SK-N-SH treated with all-trans-retinoic acid at 6 μM for 48 hours (cell line): ENCODE data around the gene EEIG1.
A peak's percentile ranks its signal among the peaks of the same experiment; 100 is the strongest.

Experiments used
- ATAC-seq: fragments of 200-7000 bp; cut with Tn5 transposase; 3 replicates; pipeline ENCODE4 v1.9.1; 2020; ENCODE audit warnings: mild to moderate bottlenecking, moderate library complexity
- ARNTL ChIP-seq: fragments of 450-650 bp; formaldehyde crosslinking; IDR thresholded peaks from 2 replicates; pipeline ENCODE4 v1.5.0; 2020; ENCODE audit warnings: low read depth, mild to moderate bottlenecking, moderate library complexity, borderline replicate concordance
- BACH2 ChIP-seq: fragments of 250-450 bp; sonication (Bioruptor Pico); IDR thresholded peaks from 2 replicates; pipeline ENCODE4 v1.9.0; 2021; ENCODE audit warnings: mild to moderate bottlenecking, borderline replicate concordance
- CSDC2 ChIP-seq: fragments of 250-450 bp; sonication (Bioruptor Pico); IDR thresholded peaks from 2 replicates; pipeline ENCODE4 v1.5.0; 2020; ENCODE audit warnings: mild to moderate bottlenecking, moderate library complexity
- ESRRG ChIP-seq: fragments of 250-450 bp; sonication (Bioruptor Pico); IDR thresholded peaks from 2 replicates; pipeline ENCODE4 v1.6.1; 2021; ENCODE audit warnings: mild to moderate bottlenecking
- GLIS3 ChIP-seq: fragments of 250-450 bp; sonication (Bioruptor Pico); IDR thresholded peaks from 2 replicates; pipeline ENCODE4 v1.5.0; 2020; ENCODE audit warnings: mild to moderate bottlenecking, moderate library complexity
- OSR1 ChIP-seq: fragments of 250-450 bp; sonication (Bioruptor Pico); IDR thresholded peaks from 2 replicates; pipeline ENCODE4 v1.8.0; 2022; ENCODE audit warnings: moderate library complexity, mild to moderate bottlenecking, inconsistent platforms
- PATZ1 ChIP-seq: fragments of 250-450 bp; sonication (Bioruptor Pico); IDR thresholded peaks from 2 replicates; pipeline ENCODE4 v1.8.0; 2020; ENCODE audit warnings: mild to moderate bottlenecking, moderate library complexity, borderline replicate concordance
- PPARA ChIP-seq: fragments of 250-450 bp; sonication (Bioruptor Pico); IDR thresholded peaks from 2 replicates; pipeline ENCODE4 v1.5.0; 2020; ENCODE audit warnings: mild to moderate bottlenecking, borderline replicate concordance
- RARB ChIP-seq: fragments of 250-450 bp; sonication (Bioruptor Pico); IDR thresholded peaks from 2 replicates; pipeline ENCODE4 v1.8.0; 2021; ENCODE audit warnings: mild to moderate bottlenecking, moderate library complexity
- TCF4 ChIP-seq: fragments of 250-450 bp; sonication (Bioruptor Pico); IDR thresholded peaks from 2 replicates; pipeline ENCODE4 v1.8.0; 2021; ENCODE audit warnings: mild to moderate bottlenecking, moderate library complexity, borderline replicate concordance
- TOX ChIP-seq: fragments of 250-450 bp; sonication (Bioruptor Pico); IDR thresholded peaks from 2 replicates; pipeline ENCODE4 v1.8.0; 2021; ENCODE audit warnings: mild to moderate bottlenecking, moderate library complexity, borderline replicate concordance
- ZC3H10 ChIP-seq: fragments of 250-450 bp; sonication (Bioruptor Pico); IDR thresholded peaks from 2 replicates; pipeline ENCODE4 v1.5.1; 2021; ENCODE audit warnings: mild to moderate bottlenecking, moderate library complexity
- ZFP3 ChIP-seq: fragments of 250-450 bp; sonication (Bioruptor Pico); IDR thresholded peaks from 2 replicates; pipeline ENCODE4 v1.5.0; 2020; ENCODE audit warnings: mild to moderate bottlenecking, moderate library complexity
- ZFP30 ChIP-seq: fragments of 450-650 bp; formaldehyde crosslinking; IDR thresholded peaks from 2 replicates; pipeline ENCODE4 v1.5.0; 2022; ENCODE audit warnings: mild to moderate bottlenecking, moderate library complexity
- ZNF565 ChIP-seq: fragments of 450-650 bp; formaldehyde crosslinking; conservative IDR thresholded peaks from 2 replicates; pipeline ENCODE4 v1.5.0; 2020; ENCODE audit warnings: low read depth, mild to moderate bottlenecking, moderate library complexity
- ZNF70 ChIP-seq: fragments of 450-650 bp; formaldehyde crosslinking; IDR thresholded peaks from 2 replicates; pipeline ENCODE4 v1.5.0; 2020; ENCODE audit warnings: mild to moderate bottlenecking, moderate library complexity
- ZNF8 ChIP-seq: fragments of 450-650 bp; formaldehyde crosslinking; IDR thresholded peaks from 2 replicates; pipeline ENCODE4 v1.5.0; 2020; ENCODE audit warnings: mild to moderate bottlenecking, moderate library complexity
- TF ChIP-seq, protein P1 (sequence below): fragments of 250-450 bp; sonication (Bioruptor Pico); IDR thresholded peaks from 2 replicates; pipeline ENCODE4 v1.8.0; 2021; ENCODE audit warnings: low read depth, mild to moderate bottlenecking, moderate library complexity, borderline replicate concordance
- TF ChIP-seq, protein P2 (sequence below): fragments of 250-450 bp; sonication (Bioruptor Pico); IDR thresholded peaks from 2 replicates; pipeline ENCODE4 v1.5.0; 2020; ENCODE audit warnings: mild to moderate bottlenecking, moderate library complexity
- TF ChIP-seq, protein P3 (sequence below): fragments of 250-450 bp; sonication (Bioruptor Pico); IDR thresholded peaks from 2 replicates; pipeline ENCODE4 v1.5.1; 2020; ENCODE audit warnings: low read depth, mild to moderate bottlenecking, moderate library complexity

Gene EEIG1

DNA sequence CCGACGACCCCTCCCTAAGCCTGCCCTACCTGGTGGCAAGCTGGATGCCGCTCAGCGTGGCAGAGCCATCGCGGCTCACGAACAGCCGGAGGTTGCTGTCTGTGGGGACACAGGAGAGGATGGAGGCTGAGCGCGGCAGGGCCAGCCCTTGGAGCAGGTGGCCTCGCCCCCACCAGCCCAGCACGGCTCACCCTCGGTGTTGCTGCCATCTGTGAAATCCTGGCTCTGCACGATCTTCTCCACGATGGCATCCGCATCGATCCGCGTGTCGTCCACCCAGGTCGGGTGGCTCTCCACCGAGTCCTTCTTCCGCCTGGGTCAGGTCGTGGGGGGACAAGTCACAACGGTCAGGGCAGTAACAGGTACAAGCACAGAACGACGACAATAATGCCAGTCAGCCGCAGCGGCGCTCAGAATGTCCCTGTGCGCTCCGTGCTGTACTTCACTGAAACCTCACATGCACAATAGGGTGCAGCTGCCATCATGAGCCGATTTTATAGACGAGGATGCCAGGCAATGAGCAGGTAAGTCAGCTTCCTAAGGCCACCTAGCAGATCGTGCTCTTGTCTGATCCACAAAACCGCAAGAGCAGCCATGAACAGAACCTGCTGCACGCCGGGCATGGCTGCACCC is 36.1 kb downstream of the EEIG1 start:
- ATAC-seq: no peak
- TF ChIP-seq ZNF8 (CRISPR knock-in tag): no peak
- TF ChIP-seq, protein P1, sequence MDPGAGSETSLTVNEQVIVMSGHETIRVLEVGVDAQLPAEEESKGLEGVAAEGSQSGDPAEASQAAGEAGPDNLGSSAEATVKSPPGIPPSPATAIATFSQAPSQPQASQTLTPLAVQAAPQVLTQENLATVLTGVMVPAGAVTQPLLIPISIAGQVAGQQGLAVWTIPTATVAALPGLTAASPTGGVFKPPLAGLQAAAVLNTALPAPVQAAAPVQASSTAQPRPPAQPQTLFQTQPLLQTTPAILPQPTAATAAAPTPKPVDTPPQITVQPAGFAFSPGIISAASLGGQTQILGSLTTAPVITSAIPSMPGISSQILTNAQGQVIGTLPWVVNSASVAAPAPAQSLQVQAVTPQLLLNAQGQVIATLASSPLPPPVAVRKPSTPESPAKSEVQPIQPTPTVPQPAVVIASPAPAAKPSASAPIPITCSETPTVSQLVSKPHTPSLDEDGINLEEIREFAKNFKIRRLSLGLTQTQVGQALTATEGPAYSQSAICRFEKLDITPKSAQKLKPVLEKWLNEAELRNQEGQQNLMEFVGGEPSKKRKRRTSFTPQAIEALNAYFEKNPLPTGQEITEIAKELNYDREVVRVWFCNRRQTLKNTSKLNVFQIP (CRISPR knock-in tag): no peak
- no peak for TF ChIP-seq ZNF565 (CRISPR knock-in tag)
- no peak for TF ChIP-seq CSDC2 (CRISPR knock-in tag)
- no peak for TF ChIP-seq ZFP3 (CRISPR knock-in tag)
- TF ChIP-seq, protein P2, sequence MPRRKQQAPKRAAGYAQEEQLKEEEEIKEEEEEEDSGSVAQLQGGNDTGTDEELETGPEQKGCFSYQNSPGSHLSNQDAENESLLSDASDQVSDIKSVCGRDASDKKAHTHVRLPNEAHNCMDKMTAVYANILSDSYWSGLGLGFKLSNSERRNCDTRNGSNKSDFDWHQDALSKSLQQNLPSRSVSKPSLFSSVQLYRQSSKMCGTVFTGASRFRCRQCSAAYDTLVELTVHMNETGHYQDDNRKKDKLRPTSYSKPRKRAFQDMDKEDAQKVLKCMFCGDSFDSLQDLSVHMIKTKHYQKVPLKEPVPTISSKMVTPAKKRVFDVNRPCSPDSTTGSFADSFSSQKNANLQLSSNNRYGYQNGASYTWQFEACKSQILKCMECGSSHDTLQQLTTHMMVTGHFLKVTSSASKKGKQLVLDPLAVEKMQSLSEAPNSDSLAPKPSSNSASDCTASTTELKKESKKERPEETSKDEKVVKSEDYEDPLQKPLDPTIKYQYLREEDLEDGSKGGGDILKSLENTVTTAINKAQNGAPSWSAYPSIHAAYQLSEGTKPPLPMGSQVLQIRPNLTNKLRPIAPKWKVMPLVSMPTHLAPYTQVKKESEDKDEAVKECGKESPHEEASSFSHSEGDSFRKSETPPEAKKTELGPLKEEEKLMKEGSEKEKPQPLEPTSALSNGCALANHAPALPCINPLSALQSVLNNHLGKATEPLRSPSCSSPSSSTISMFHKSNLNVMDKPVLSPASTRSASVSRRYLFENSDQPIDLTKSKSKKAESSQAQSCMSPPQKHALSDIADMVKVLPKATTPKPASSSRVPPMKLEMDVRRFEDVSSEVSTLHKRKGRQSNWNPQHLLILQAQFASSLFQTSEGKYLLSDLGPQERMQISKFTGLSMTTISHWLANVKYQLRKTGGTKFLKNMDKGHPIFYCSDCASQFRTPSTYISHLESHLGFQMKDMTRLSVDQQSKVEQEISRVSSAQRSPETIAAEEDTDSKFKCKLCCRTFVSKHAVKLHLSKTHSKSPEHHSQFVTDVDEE: no peak
- TF ChIP-seq PATZ1: no peak
- TF ChIP-seq ZFP30 (CRISPR knock-in tag): no peak
- no peak for TF ChIP-seq ZC3H10 (CRISPR knock-in tag)
- TF ChIP-seq BACH2: no peak

- no peak for TF ChIP-seq OSR1
- no peak for TF ChIP-seq ZNF565 (CRISPR knock-in tag)
- TF ChIP-seq, protein P3, sequence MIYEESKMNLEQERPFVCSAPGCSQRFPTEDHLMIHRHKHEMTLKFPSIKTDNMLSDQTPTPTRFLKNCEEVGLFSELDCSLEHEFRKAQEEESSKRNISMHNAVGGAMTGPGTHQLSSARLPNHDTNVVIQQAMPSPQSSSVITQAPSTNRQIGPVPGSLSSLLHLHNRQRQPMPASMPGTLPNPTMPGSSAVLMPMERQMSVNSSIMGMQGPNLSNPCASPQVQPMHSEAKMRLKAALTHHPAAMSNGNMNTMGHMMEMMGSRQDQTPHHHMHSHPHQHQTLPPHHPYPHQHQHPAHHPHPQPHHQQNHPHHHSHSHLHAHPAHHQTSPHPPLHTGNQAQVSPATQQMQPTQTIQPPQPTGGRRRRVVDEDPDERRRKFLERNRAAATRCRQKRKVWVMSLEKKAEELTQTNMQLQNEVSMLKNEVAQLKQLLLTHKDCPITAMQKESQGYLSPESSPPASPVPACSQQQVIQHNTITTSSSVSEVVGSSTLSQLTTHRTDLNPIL (CRISPR knock-in tag): no peak
- no peak for TF ChIP-seq ZNF8 (CRISPR knock-in tag)
- TF ChIP-seq ESRRG (CRISPR knock-in tag): no peak
- TF ChIP-seq RARB (CRISPR knock-in tag): no peak
- TF ChIP-seq PATZ1: no peak
- no peak for TF ChIP-seq BACH2
- TF ChIP-seq ARNTL (CRISPR knock-in tag): no peak
- no peak for TF ChIP-seq TCF4
- TF ChIP-seq PPARA: no peak
- peak; percentile 93 for ATAC-seq
Measured at GRCh38 chr9:127943731-127944144, 37.1 kb downstream of the EEIG1 start.

DNA sequence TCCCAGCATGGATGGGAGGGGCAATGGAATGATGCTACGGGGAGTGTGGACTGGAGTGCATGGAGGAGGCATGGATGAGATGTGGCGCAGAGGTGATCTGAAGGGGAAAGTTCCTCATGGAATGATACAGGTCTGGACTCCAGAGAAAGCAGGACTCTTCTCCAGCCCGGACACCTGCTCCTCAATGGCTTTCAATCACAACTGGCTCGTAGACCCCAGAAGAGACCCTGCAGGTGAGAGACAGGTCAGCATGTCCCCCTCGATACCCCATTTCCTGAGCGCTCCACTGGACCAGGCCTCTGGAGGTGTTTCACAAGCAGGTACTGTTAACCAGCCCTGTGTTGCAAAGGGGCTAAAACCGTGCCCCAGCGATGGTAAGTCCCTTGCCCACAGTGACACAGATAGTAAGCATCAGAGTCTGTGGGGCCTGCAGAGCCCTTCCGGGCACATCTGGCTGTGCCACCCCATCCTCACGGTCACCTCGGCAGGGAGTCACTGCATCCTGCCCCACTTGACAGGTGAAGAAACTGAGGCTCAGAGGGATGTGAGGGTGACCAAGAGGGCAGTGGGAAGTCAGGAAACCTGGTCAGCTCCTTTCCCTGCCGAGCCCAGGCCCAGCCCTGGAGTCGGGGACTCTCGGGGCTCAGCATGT is 37.7 kb downstream of the EEIG1 start:
- TF ChIP-seq PPARA (no peak), ZNF565 (CRISPR knock-in tag) (no peak), TOX (no peak), ZNF70 (no peak), TCF4 (no peak), RARB (CRISPR knock-in tag) (no peak), ZFP3 (CRISPR knock-in tag) (no peak), ZNF8 (CRISPR knock-in tag) (no peak), ZC3H10 (CRISPR knock-in tag) (no peak), ZFP30 (CRISPR knock-in tag) (no peak), OSR1 (no peak), PATZ1 (no peak), GLIS3 (CRISPR knock-in tag) (no peak)
- TF ChIP-seq, protein P2: no peak
- ATAC-seq: peak; percentile 2; the same call in 1 of the 3 replicates
